ENCODE results near the gene SLC9A3.

The SLC9A3 gene

GRCh38 chr5:516338-516925 is 7.8 kb downstream of the SLC9A3 start:
- H3K27me3 ChIP-seq (ENCODE audit: low read depth, low read length): no peaks in the 10 kb centered on the region

GRCh38 chr5:515273-515836 is 8.9 kb downstream of the SLC9A3 start:
- H3K9me3 ChIP-seq (ENCODE audit: insufficient read depth, low read length): no peaks in the 10 kb centered on the region
- no peak overlapping the region for H3K4me3 ChIP-seq (ENCODE audit: low read length)
- H4K20me1 ChIP-seq (ENCODE audit: insufficient read depth, low read length): no peaks in the 10 kb centered on the region
- no peak overlapping the region for H3K27ac ChIP-seq (ENCODE audit: low read length)
- no peak for TF ChIP-seq EZH2phosphoT487 (IDR thresholded peaks at IDR 0.05; ENCODE audit: low read depth)
- TF ChIP-seq CTCF (IDR thresholded peaks at IDR 0.05; ENCODE audit: low read depth, low read length): no peak
- H3K9ac ChIP-seq (ENCODE audit: low read length): no peak overlapping the region
- no peak overlapping the region for H3K4me2 ChIP-seq (ENCODE audit: low read length)
- no peak overlapping the region for H2AFZ ChIP-seq (ENCODE audit: low read depth, low read length)
- H3K36me3 ChIP-seq (replicated peaks; ENCODE audit: low read depth, low read length): no peaks in the 10 kb centered on the region
- H3K79me2 ChIP-seq (ENCODE audit: low read length): no peaks in the 10 kb centered on the region
- H3K4me1 ChIP-seq (ENCODE audit: low read length): no peaks in the 10 kb centered on the region
- H3K27me3 ChIP-seq (ENCODE audit: low read depth, low read length): no peaks in the 10 kb centered on the region

More at GRCh38 chr5:516338-516925, 7.8 kb downstream of the SLC9A3 start:
- Histone ChIP-seq H3K4me1 (ENCODE audit: low read length) (no peaks in the 10 kb centered on the region), H3K9ac (ENCODE audit: low read length) (no peak overlapping the region), H4K20me1 (ENCODE audit: insufficient read depth, low read length) (no peaks in the 10 kb centered on the region), H3K79me2 (ENCODE audit: low read length) (no peaks in the 10 kb centered on the region), H3K36me3 (replicated peaks; ENCODE audit: low read depth, low read length) (no peaks in the 10 kb centered on the region), H3K4me2 (ENCODE audit: low read length) (no peak overlapping the region), H3K4me3 (ENCODE audit: low read length) (no peak overlapping the region), H3K9me3 (ENCODE audit: insufficient read depth, low read length) (no peaks in the 10 kb centered on the region), H3K27ac (ENCODE audit: low read length) (no peak overlapping the region), H2AFZ (ENCODE audit: low read depth, low read length) (no peak overlapping the region)
- no peak for TF ChIP-seq CTCF (IDR thresholded peaks at IDR 0.05; ENCODE audit: low read depth, low read length)
- TF ChIP-seq EZH2phosphoT487 (IDR thresholded peaks at IDR 0.05; ENCODE audit: low read depth): no peak

GRCh38 chr5:514673-515072 is 9.6 kb downstream of the SLC9A3 start:
- no peaks in the 10 kb centered on the region for H3K27me3 ChIP-seq (ENCODE audit: low read depth, low read length)
- no peak overlapping the region for H3K27ac ChIP-seq (ENCODE audit: low read length)

DNA sequence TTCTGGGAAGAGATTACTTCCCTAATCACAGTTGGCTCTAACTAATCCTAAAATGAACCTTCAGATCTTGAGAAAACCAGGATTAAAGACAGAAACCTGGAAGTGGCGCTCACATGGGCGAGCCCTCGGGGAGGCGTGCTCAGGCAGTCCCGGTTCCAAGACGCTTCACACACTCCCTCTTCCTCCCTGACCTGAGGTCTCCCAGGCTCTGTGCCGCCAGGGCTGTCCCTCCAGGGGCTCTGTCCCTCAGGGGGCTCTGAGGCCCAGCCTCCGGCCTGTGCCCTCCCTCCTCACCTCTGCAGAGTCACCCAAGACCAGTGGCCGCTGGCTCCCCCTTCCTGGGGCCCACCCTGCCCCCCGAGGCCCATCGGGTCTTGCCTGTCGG is 10.2 kb downstream of the SLC9A3 start:
- Histone ChIP-seq H3K27ac (ENCODE audit: low read length) (no peak overlapping the region), H3K27me3 (ENCODE audit: low read depth, low read length) (no peaks in the 10 kb centered on the region), H3K36me3 (replicated peaks; ENCODE audit: low read depth, low read length) (no peaks in the 10 kb centered on the region), H3K4me2 (ENCODE audit: low read length) (no peak overlapping the region), H3K4me1 (ENCODE audit: low read length) (no peaks in the 10 kb centered on the region), H3K9ac (ENCODE audit: low read length) (no peak overlapping the region), H2AFZ (ENCODE audit: low read depth, low read length) (no peak overlapping the region), H3K79me2 (ENCODE audit: low read length) (no peaks in the 10 kb centered on the region), H3K9me3 (ENCODE audit: insufficient read depth, low read length) (no peaks in the 10 kb centered on the region), H4K20me1 (ENCODE audit: insufficient read depth, low read length) (no peaks in the 10 kb centered on the region), H3K4me3 (ENCODE audit: low read length) (no peak overlapping the region)
- TF ChIP-seq EZH2phosphoT487 (IDR thresholded peaks at IDR 0.05; ENCODE audit: low read depth) (no peak), CTCF (IDR thresholded peaks at IDR 0.05; ENCODE audit: low read depth, low read length) (no peak)

More at GRCh38 chr5:514673-515072, 9.6 kb downstream of the SLC9A3 start:
- H3K4me3 ChIP-seq (ENCODE audit: low read length): no peak overlapping the region
- no peak overlapping the region for H2AFZ ChIP-seq (ENCODE audit: low read depth, low read length)
- no peak overlapping the region for H3K4me2 ChIP-seq (ENCODE audit: low read length)
- no peaks in the 10 kb centered on the region for H3K79me2 ChIP-seq (ENCODE audit: low read length)
- H3K4me1 ChIP-seq (ENCODE audit: low read length): no peaks in the 10 kb centered on the region
- H4K20me1 ChIP-seq (ENCODE audit: insufficient read depth, low read length): no peaks in the 10 kb centered on the region
- no peak overlapping the region for H3K9ac ChIP-seq (ENCODE audit: low read length)
- H3K36me3 ChIP-seq (replicated peaks; ENCODE audit: low read depth, low read length): no peaks in the 10 kb centered on the region
- TF ChIP-seq CTCF (IDR thresholded peaks at IDR 0.05; ENCODE audit: low read depth, low read length) (no peak), EZH2phosphoT487 (IDR thresholded peaks at IDR 0.05; ENCODE audit: low read depth) (no peak)
- H3K9me3 ChIP-seq (ENCODE audit: insufficient read depth, low read length): no peaks in the 10 kb centered on the region
